Activated T-cell treated with anti-CD3 and anti-CD28 coated beads, Interleukin-2, amount 50 U/mL, for 4 hours (primary cell): ENCODE measurements around the gene ERICH3. TPM values are rescaled to one million over a fixed set of nuclear protein-coding genes. Genes with fewer than 3 reads are reported as not detected.

Source experiments
- ATAC-seq, 2 donors: fragments of 200-7000 bp; cut with Tn5 transposase; one replicate each; pipeline ENCODE4 v1.10.0; 2021
- DNase-seq: peaks from one replicate; pipeline ENCODE4 v3.0.0-alpha.2; 2020
- H3K27me3 Mint-ChIP-seq: one replicate; pipeline ENCODE4 v1.8.0; 2021; ENCODE audit warnings: low read depth, mixed read lengths
- H3K36me3 Mint-ChIP-seq: one replicate; pipeline ENCODE4 v1.8.0; 2022; ENCODE audit warnings: mixed read lengths; ENCODE audit not compliant: insufficient read depth
- H3K4me1 Mint-ChIP-seq: one replicate; pipeline ENCODE4 v1.8.0; 2021; ENCODE audit warnings: low read depth, mixed read lengths
- H3K4me3 Mint-ChIP-seq: one replicate; pipeline ENCODE4 v1.8.0; 2021; ENCODE audit warnings: mild to moderate bottlenecking, moderate library complexity, mixed read lengths
- H3K9me3 Mint-ChIP-seq: one replicate; pipeline ENCODE4 v1.8.0; 2021; ENCODE audit warnings: mixed read lengths
- total RNA-seq, 3 donors: library from RNA; stranded (reverse); gene quantifications; one replicate each; pipeline ENCODE4 v1.2.1, GENCODE V29; 2021

ERICH3 gene
- total RNA-seq, 3 donors from 2014 or later = not detected

DNA sequence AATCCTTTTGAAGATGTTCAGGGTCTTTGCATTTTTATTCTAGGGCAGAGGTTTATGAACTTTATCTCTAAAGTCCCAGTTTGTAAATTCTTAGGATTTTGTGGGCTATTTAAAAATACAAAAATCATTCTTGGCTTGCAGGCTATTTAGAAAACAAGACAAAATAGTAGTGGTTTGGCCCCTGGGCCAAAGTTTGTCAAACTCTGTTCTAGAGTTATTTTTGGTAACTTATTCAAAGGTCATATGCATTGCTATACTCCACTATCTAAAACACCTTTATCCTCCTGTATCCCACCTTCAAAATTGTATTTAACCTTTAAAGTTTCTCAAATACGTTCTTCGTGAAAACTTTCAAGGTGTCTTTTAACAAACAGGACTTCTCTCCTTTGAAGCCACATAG lies 85.7 kb downstream of the ERICH3 start:
- DNase-seq (no peak), ATAC-seq (no peak)
- H3K4me3 Mint-ChIP-seq = no peak overlapping the region
- H3K36me3 Mint-ChIP-seq = no peaks in the 10 kb centered on the region
- no peaks in the 10 kb centered on the region for H3K9me3 Mint-ChIP-seq
- no peaks in the 10 kb centered on the region for H3K27me3 Mint-ChIP-seq
- H3K4me1 Mint-ChIP-seq = peaks cover 2% of the 10 kb centered on the region

DNA sequence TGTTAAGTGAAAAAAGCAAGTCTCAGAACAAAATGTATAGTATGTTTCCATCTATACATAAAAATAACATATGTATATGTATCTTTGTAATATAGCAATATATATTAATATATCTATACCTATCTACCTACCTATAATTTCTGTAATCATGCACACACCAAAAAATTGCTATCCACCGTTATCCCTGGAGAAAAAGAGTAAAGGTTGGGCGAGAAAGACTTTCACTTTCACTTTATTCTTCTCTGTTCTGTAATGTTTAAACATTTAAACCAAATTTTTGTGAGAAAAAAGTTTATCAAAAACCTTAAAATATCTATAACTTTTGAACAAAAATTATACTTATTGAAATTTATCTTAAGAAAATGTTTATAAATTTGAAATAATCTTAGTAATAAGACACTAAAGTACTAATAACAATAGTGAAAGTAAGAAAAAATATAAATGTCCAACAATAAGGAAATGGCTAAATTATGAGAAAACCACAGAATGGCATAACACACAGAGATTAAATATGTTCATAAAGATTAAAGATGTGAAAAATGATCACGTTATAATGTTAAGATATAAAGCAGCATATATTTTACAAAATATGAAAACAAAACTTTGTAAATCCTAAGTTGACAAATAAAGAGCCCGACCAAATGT lies 87.2 kb downstream of the ERICH3 start:
- no peak for ATAC-seq
- no peak for DNase-seq
- Mint-ChIP-seq H3K4me3 (peak overlapping the region; percentile 24), H3K9me3 (no peaks in the 10 kb centered on the region), H3K36me3 (no peaks in the 10 kb centered on the region), H3K4me1 (peaks cover 2% of the 10 kb centered on the region), H3K27me3 (no peaks in the 10 kb centered on the region)

DNA sequence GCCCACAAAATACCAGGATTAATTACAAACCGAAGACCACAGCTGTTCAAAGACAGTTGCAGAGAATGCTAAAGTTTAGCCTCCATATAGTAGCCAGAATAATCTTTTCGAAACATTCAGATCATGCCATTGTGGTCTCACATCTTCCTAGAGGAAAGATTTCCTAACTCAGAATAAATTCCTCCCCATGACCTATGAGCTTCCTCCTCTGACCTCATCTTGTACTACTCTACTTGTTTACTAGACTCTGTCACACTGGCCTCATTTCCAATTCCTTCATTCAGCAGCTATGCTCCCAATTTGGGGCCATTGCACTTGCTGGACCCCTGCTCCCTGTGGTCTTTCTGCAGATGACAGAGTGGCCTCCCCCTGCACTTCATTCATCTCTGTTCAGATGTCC lies 89.4 kb downstream of the ERICH3 start:
- no peaks in the 10 kb centered on the region for H3K9me3 Mint-ChIP-seq
- H3K4me1 Mint-ChIP-seq = peaks cover 2% of the 10 kb centered on the region
- ATAC-seq (no peak), DNase-seq (no peak)
- no peak overlapping the region for H3K4me3 Mint-ChIP-seq
- H3K36me3 Mint-ChIP-seq = no peaks in the 10 kb centered on the region
- no peaks in the 10 kb centered on the region for H3K27me3 Mint-ChIP-seq

DNA sequence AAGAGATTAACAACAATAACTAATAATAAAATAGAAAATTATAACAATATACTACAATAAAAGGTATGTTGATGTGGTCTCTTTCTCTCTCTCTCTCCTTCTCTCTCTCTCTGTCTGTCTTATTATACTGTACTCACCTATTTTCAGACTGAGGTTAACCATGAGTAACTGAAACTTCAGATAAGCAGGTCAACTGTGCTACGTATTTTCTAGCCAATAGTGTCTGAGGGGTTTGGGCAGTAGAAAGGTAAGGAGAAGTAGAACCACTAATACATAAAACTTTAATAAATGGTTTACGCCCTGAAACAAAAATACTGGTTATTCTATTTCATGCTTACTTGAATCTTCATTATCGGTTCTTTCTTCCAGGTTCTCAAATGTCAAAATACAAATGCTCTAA lies 90.2 kb downstream of the ERICH3 start:
- ATAC-seq = no peak
- H3K36me3 Mint-ChIP-seq = no peaks in the 10 kb centered on the region
- peaks cover 2% of the 10 kb centered on the region for H3K4me1 Mint-ChIP-seq
- H3K27me3 Mint-ChIP-seq = no peaks in the 10 kb centered on the region
- no peaks in the 10 kb centered on the region for H3K9me3 Mint-ChIP-seq
- DNase-seq = no peak
- H3K4me3 Mint-ChIP-seq = no peak overlapping the region

DNA sequence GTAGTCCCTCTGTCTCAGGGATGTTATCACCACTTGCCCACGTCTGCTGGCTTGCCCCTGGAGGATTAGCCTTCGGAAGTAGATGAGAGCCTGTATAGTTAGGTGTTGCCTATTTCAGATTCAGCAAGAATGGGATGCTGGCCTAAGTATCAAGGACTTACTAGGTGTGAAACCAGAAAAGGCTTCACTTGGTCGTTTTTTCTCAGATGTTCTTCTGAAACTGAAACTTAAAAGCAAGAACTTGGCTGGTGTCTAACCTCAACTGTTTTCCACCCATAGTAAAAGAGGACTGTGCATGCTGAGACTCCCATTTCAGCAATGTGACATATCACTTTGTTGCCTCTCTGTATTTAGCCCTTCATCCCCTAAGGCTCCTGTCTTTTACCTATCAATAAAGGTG lies 94.2 kb downstream of the ERICH3 start:
- no peaks in the 10 kb centered on the region for H3K4me1 Mint-ChIP-seq
- H3K36me3 Mint-ChIP-seq = no peaks in the 10 kb centered on the region
- H3K4me3 Mint-ChIP-seq = no peak overlapping the region
- ATAC-seq (no peak), DNase-seq (no peak)
- H3K27me3 Mint-ChIP-seq = peaks cover 2% of the 10 kb centered on the region
- no peaks in the 10 kb centered on the region for H3K9me3 Mint-ChIP-seq

DNA sequence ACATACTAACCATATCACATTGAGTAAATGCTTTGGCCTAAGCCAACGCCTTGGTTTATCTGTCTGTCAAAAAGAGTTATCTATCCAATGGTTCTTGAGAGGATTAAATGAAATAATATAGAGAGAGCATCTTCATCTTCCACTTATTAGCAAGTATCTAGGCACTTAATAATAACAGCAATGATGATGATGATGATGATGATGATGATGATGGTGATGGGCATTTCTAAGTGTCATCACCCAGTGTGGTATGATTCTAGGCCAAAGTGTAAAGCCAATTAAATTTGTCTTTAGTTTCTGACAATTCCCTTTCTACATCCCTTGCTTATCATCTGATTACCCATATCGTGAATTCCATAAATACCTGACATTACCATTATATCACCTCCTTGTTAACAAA lies 95.5 kb downstream of the ERICH3 start:
- Mint-ChIP-seq H3K4me1 (no peaks in the 10 kb centered on the region), H3K27me3 (peaks cover 2% of the 10 kb centered on the region), H3K4me3 (no peak overlapping the region), H3K36me3 (no peaks in the 10 kb centered on the region), H3K9me3 (no peaks in the 10 kb centered on the region)
- no peak for ATAC-seq
- no peak for DNase-seq

DNA sequence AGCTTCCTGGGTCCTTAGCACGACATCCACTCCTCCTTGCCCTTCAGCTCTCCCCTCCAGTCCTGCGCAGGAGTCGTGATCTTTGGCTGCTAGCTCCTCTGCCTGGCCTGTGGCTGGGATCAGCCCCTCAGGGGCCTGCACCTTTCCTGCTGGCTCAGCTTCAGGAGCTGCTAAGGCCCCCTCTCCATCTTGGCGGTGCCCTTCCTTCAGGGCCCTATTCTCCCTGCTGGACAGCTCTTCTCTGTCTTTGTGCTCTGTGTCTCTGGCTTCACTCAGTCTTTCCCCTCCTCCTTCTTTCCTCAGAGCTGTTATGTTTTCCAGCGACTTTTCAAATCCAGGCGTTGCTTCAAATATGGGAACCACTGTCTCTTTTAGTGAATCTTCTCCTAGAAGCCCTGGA lies 101.7 kb downstream of the ERICH3 start:
- no peak overlapping the region for H3K4me3 Mint-ChIP-seq
- no peaks in the 10 kb centered on the region for H3K36me3 Mint-ChIP-seq
- no peak for ATAC-seq
- H3K27me3 Mint-ChIP-seq = peaks cover 2% of the 10 kb centered on the region
- no peaks in the 10 kb centered on the region for H3K4me1 Mint-ChIP-seq
- no peak for DNase-seq
- H3K9me3 Mint-ChIP-seq = no peaks in the 10 kb centered on the region

DNA sequence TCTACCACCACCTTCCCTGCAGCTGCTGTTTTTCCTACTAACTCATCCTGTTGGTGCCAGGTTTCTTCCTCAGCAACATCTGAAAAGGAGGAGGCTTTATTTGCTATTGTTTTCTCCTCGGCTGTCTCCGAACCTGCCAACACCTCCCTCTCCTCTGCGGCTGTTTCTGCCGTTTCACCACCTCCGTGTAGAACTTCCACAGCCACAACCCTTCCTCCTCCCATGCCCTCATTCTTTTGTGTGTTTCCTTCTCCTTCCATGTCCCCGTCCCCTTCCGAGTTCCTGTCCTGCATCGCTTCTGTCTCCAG lies 102.1 kb downstream of the ERICH3 start:
- H3K36me3 Mint-ChIP-seq = no peaks in the 10 kb centered on the region
- H3K27me3 Mint-ChIP-seq = peaks cover 2% of the 10 kb centered on the region
- H3K4me3 Mint-ChIP-seq = no peak overlapping the region
- no peaks in the 10 kb centered on the region for H3K9me3 Mint-ChIP-seq
- ATAC-seq (no peak), DNase-seq (no peak)
- no peaks in the 10 kb centered on the region for H3K4me1 Mint-ChIP-seq

DNA sequence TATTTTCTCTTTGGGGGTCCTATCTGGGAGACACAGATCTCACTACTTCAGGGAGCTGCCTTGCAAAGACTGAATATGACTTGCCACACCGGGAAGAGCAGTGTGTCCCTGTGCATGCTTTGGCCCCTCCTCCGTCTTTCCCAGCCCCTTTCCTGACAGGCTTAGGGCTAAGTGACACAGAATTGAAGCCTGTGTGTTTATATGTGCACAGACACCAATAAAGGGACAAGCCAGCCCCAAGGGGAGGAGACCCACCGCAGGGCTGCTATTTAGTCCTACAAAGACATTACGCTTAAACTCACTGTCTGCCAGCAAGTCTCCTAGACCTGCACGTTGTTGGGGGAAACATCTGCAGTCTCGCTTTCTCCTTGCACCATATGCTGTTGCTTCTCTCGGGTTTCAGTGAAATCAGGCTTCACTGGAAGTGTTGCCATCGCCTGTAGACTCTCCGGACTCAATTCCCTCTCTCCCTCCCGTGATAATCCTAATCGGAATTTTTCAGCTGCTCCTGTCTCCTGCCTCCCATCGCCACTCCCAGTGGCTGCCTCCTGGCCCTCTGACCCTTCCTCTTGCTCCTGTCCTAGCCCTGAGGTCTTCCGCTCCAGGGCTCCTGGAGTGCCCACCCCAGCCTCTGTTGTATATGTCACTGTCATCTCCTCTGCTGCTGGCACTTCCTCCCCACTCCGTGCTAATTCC lies 102.6 kb downstream of the ERICH3 start:
- ATAC-seq = no peak
- H3K27me3 Mint-ChIP-seq = peaks cover 2% of the 10 kb centered on the region
- no peaks in the 10 kb centered on the region for H3K9me3 Mint-ChIP-seq

DNA sequence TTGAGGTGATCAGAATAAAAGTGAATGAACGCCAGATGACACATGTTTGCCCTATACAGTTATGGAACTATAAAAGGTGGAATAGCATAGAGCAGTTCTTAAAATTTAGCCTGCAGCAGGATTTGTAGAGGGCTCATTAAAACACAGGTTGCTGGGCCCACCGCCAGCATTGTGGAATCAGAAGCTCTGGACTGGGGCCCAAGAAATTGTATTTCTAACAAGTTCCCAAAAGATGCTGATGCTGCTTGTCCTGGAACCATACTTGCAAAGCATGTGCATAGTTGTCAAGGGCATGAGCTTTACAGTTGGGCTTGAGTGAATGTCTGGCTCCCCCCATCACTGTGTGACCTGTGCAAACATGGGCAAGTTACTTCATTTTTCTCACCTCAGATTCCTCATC lies 123.7 kb downstream of the ERICH3 start:
- H3K36me3 Mint-ChIP-seq = no peaks in the 10 kb centered on the region
- peaks cover 3% of the 10 kb centered on the region for H3K27me3 Mint-ChIP-seq
- no peaks in the 10 kb centered on the region for H3K9me3 Mint-ChIP-seq
- ATAC-seq (no peak), DNase-seq (no peak)
- no peaks in the 10 kb centered on the region for H3K4me1 Mint-ChIP-seq
- H3K4me3 Mint-ChIP-seq = no peak overlapping the region

More for the DNA sequence above, 102.6 kb downstream of the ERICH3 start:
- Mint-ChIP-seq H3K4me1 (no peaks in the 10 kb centered on the region), H3K36me3 (no peaks in the 10 kb centered on the region), H3K4me3 (no peak overlapping the region)
- no peak for DNase-seq

DNA sequence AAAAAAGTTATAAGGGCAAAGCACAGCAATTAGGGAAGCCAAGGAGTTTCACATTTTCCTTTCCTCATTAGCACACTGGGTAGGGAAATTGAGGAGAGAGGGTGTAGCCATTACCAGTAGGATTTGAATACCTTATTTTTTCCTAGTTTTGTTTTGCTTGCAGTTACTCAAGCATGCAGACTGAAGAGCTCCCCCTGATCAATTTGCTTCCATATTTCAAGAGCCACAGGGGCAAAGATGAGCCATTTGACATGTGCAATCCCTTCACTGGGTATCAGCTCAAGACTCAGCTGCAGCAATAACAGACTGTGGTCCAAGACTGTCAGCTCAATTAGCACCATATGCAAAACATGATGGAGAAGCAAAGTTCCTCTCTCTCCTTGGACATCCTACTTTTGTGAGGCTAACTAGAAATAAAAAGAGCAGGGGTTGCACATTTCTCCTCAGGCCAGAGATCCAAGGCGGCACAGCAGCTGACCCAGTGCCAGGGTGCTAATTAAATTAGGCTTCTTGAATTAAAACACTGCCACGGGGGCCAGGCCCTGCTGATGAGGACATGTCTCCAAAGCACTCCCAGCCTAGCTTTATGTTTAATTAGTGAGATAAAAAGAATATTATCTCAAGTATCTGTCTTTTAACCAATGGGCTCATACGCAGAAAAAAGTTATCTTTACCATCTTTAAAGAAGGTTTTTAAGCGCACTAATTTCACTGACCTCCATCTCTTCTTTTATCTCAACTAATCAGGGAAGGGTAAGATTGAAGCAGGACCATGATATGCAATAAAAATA lies 124.4 kb downstream of the ERICH3 start:
- Mint-ChIP-seq H3K36me3 (no peaks in the 10 kb centered on the region), H3K4me1 (no peaks in the 10 kb centered on the region), H3K4me3 (no peak overlapping the region), H3K9me3 (no peaks in the 10 kb centered on the region), H3K27me3 (peaks cover 3% of the 10 kb centered on the region)
- DNase-seq = no peak
- ATAC-seq = no peak

DNA sequence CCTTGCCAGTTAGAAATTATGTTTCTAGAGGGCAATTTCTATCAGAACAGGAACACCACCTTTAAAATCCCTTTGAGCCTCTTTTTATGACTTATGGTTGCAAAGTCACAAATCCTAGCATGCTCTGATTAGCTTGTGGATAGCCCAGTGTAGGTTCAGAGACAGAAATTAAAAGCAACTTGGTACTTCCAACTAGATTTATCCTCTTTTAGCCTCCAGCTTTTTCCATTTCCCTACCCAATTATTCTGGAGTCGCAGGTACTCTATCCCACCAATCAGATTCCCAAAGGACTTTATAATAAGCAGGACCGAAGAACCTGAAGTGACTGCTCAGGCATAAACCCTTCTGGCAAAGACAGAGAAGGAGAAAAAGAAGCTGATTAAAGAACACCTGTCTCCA lies 127.8 kb downstream of the ERICH3 start:
- H3K36me3 Mint-ChIP-seq = no peaks in the 10 kb centered on the region
- no peaks in the 10 kb centered on the region for H3K4me1 Mint-ChIP-seq
- peaks cover under 1% of the 10 kb centered on the region for H3K27me3 Mint-ChIP-seq
- H3K9me3 Mint-ChIP-seq = no peaks in the 10 kb centered on the region
- H3K4me3 Mint-ChIP-seq = no peak overlapping the region
- ATAC-seq = no peak
- DNase-seq = no peak

DNA sequence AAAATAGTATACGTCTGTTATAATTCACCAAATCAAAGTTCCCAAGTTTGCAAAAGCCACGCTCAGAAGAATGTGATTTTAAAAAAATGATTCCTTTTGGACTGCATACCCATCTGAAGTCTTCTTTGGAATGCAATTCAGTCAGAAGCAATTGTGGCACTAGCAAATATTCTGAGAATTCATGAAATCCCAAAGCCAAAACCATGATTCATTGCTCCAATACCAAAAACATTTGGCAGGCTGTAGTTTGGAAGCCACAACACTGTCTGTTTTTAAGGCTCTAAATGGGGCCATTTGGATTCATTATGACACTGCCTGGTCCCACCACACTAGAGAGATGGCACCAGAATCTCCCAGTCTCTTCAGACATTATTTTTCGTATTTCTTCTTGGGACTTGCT lies 139.4 kb downstream of the ERICH3 start:
- Mint-ChIP-seq H3K4me3 (no peak overlapping the region), H3K4me1 (no peaks in the 10 kb centered on the region), H3K9me3 (no peaks in the 10 kb centered on the region), H3K36me3 (no peaks in the 10 kb centered on the region), H3K27me3 (no peaks in the 10 kb centered on the region)
- DNase-seq (no peak), ATAC-seq (no peak)

DNA sequence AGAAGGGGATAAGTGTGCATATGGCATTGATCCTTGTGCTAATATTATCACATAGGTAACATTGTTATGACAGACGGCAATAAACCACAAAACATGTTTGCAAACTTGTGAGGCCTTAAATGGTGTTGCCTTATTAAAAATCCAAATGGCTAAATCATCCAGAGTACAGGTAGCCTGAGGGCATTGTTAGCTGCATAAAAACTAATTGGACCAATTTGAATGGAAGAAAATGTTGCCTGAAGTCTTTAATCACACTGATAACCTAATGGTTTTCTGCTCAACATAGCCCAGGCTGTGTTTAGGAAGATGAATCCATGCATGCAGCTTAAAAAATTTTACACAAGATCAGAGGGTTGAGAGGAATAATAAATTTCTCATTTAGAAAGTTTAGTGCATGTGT lies 141.8 kb downstream of the ERICH3 start:
- no peaks in the 10 kb centered on the region for H3K9me3 Mint-ChIP-seq
- no peak for ATAC-seq
- H3K36me3 Mint-ChIP-seq = no peaks in the 10 kb centered on the region
- H3K4me1 Mint-ChIP-seq = no peaks in the 10 kb centered on the region
- DNase-seq = no peak
- H3K27me3 Mint-ChIP-seq = no peaks in the 10 kb centered on the region
- H3K4me3 Mint-ChIP-seq = no peak overlapping the region

DNA sequence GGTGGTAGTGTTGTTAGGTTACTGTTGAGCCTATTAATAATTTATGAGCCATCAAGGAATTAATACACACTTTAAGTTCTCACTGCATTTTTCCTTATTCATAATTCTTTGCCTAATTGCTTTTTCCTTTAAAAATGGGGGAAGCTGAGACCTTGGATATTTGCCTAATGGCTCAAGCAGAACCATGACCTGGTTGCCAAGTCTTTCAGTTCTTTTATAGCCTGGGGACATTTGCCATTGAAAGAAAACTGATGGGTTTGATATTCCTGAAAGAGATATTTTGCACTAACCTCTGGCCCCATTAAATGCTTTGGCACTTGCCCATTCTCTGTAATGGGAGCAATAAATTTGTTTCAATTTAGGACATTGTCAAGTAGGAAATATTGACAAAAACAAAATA lies 142.7 kb downstream of the ERICH3 start:
- H3K9me3 Mint-ChIP-seq = no peaks in the 10 kb centered on the region
- H3K36me3 Mint-ChIP-seq = no peaks in the 10 kb centered on the region
- H3K4me1 Mint-ChIP-seq = no peaks in the 10 kb centered on the region
- DNase-seq = no peak
- ATAC-seq = no peak
- no peak overlapping the region for H3K4me3 Mint-ChIP-seq
- no peaks in the 10 kb centered on the region for H3K27me3 Mint-ChIP-seq
